PC-9 (cell line): Measurements from ENCODE around the gene HBS1L.

Source experiments
- EZH2 ChIP-seq: fragments of 200-600 bp; sonication (generic); IDR thresholded peaks from 2 replicates; pipeline ENCODE4 v1.8.0; 2017; ENCODE audit warnings: antibody characterized with exemption, low read depth
- TF ChIP-seq, protein P1 (sequence below): fragments of 200-600 bp; sonication (generic); conservative IDR thresholded peaks from 2 replicates; pipeline ENCODE4 v1.6.1; 2017; ENCODE audit warnings: mixed run types, antibody characterized with exemption, mild to moderate bottlenecking, moderate library complexity

DNA sequence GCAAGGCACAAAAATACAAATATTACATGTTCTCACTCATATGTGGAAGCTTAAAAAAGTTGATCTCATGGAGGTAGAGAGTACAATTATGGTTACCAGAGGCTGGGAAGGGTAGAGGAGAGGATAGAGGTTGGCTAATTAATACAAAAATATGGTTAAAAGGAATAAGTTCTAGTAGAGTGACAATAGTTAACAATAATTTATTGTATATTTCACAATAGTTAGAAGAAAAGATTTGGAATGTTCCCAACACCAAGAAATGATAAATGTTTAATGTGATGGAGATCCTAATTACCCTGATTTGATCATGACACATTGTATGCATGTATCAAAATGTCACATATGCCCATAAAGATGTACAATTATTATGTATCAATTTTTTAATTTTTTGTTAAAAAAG lies 106.5 kb downstream of the HBS1L start:
- TF ChIP-seq, protein P1, sequence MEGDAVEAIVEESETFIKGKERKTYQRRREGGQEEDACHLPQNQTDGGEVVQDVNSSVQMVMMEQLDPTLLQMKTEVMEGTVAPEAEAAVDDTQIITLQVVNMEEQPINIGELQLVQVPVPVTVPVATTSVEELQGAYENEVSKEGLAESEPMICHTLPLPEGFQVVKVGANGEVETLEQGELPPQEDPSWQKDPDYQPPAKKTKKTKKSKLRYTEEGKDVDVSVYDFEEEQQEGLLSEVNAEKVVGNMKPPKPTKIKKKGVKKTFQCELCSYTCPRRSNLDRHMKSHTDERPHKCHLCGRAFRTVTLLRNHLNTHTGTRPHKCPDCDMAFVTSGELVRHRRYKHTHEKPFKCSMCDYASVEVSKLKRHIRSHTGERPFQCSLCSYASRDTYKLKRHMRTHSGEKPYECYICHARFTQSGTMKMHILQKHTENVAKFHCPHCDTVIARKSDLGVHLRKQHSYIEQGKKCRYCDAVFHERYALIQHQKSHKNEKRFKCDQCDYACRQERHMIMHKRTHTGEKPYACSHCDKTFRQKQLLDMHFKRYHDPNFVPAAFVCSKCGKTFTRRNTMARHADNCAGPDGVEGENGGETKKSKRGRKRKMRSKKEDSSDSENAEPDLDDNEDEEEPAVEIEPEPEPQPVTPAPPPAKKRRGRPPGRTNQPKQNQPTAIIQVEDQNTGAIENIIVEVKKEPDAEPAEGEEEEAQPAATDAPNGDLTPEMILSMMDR, result no peak
- no peak for TF ChIP-seq EZH2
